ENCODE data around the gene CPEB4. TPM values are rescaled to one million over a fixed set of nuclear protein-coding genes. Genes with fewer than 3 reads are reported as not detected.

CPEB4 gene
- total and polyA plus RNA-seq, 2 donors: 22.1 to 26.4 TPM

DNA sequence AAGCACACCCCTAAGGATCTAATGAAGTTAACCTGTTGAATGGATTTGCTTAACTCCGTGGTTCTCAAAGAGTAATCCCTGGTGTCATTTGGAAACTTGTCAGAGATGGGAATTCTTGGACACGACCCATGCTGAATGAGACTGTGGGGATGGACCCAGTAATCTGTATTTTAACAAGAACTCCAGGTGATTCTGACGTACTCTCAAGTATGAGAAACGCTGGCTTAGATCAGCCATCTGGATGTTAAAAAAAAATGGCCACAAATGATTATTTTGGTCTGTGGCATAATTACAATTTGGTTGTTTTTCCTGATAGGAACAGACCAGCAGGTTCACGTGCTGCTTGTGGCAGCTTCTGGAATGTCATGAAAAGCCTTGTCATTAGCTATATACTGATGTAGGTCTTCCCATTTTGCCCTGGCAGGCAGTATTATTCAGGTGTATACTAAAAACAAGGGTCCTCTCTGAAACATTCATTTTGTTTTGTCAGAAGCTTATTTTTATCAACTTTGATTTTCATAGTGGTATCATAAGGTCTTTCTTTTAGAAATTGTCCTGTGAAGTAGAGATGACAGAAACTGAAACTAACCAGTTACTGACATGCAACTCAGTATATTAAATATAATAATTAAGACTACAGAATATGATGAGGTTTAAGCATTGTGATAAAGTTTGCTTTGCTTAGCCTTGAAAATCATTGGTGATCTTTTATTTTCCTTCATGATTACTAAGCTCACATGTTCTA is 15.4 kb downstream of the CPEB4 start:
- no peak overlapping the region for H3K4me3 ChIP-seq (ENCODE audit: low read depth, low read length)
- H3K27ac ChIP-seq (ENCODE audit: low read depth): no peak overlapping the region
- H3K4me1 ChIP-seq (ENCODE audit: insufficient read depth): peaks cover 2% of the 10 kb centered on the region
- DNase-seq (ENCODE audit: extremely low spot score): no peak
- no peaks in the 10 kb centered on the region for H3K36me3 ChIP-seq (ENCODE audit: insufficient read depth)
- WGBS: 72% methylated on average over 5 of the region's 5 CpGs

DNA sequence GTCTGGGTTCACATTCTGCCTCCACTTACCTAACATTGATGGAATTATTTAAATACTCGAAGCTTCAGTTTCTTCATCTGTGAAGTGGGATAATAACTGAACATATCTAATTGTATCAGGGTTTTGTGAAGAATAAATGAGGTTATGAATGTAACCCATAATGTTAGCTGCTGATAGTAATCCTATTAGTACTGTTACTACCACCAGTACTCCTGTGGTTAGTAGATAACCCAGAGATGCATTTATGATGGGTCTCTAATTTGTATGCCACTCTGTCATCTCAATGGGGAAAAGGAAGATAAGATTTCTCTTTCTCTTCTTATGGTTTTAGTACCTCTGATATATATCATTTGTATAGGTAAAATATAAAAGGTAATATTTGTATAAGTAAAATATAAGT is 16.0 kb downstream of the CPEB4 start:
- H3K27ac ChIP-seq (ENCODE audit: low read depth): no peak overlapping the region
- no peak for DNase-seq (ENCODE audit: extremely low spot score)
- 96% methylated on average over 1 of the region's 1 CpG for WGBS
- H3K4me1 ChIP-seq (ENCODE audit: insufficient read depth): peaks cover 2% of the 10 kb centered on the region
- H3K4me3 ChIP-seq (ENCODE audit: low read depth, low read length): no peak overlapping the region
- no peaks in the 10 kb centered on the region for H3K36me3 ChIP-seq (ENCODE audit: insufficient read depth)

DNA sequence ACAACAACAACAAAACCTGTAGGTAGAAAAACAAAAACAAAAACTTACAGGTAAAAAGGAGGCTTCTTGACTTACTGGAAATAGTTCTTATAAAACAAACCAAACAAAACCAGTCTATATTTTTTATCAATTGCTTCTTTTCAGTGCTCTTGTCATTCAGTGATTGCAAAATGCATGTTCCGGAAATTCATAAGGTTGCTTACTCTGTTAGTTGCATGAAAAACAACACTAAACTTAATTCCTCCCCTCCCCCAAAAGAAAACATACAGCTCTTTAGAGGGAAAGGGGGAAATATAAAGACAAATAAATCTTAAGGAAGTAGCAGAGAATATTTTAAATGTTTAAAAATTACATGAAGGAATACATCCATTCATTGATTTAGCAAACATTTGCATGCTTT is 19.1 kb downstream of the CPEB4 start:
- no peaks in the 10 kb centered on the region for H3K36me3 ChIP-seq (ENCODE audit: insufficient read depth)
- H3K27ac ChIP-seq (ENCODE audit: low read depth): no peak overlapping the region
- no peak overlapping the region for H3K4me3 ChIP-seq (ENCODE audit: low read depth, low read length)
- H3K4me1 ChIP-seq (ENCODE audit: insufficient read depth): peaks cover 3% of the 10 kb centered on the region
- DNase-seq (ENCODE audit: extremely low spot score): no peak
- WGBS: 91% methylated on average over 1 of the region's 1 CpG

DNA sequence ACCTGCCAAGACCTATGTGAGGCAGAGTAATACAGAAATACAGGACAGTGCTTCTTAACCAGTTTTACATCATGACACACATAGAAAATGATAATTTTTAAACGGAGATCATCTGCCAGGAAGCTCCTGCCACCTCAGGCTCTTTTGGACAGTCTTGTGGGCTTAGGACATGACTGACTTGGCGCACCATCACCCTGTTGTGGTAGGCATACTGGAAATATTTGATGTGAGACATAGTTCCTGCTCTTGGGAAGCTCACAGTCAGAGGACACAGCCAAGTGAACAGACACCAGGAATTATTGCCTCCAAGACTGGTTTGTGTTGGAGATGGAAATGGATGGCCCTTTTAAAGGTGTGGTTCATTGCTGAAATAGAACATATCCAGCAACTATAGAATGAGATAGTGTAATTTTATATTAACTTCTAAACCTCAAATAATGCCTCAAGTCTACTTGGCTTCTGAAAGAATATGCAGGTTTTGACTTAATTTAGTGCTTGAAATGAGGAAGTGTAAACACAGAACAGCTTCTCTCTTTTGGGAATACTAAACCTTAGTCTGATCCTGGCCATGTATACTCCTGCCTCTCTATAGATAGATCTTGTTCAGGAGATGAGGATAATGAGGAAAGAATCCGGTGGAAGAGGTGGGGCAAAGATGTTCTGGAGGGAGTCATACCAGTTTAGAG is 19.7 kb downstream of the CPEB4 start:
- Histone ChIP-seq H3K4me3 (ENCODE audit: low read depth, low read length) (no peak overlapping the region), H3K27ac (ENCODE audit: low read depth) (no peak overlapping the region), H3K4me1 (ENCODE audit: insufficient read depth) (peaks cover 3% of the 10 kb centered on the region), H3K36me3 (ENCODE audit: insufficient read depth) (no peaks in the 10 kb centered on the region)
- WGBS: 72% methylated on average over 3 of the region's 3 CpGs
- DNase-seq (ENCODE audit: extremely low spot score): no peak

DNA sequence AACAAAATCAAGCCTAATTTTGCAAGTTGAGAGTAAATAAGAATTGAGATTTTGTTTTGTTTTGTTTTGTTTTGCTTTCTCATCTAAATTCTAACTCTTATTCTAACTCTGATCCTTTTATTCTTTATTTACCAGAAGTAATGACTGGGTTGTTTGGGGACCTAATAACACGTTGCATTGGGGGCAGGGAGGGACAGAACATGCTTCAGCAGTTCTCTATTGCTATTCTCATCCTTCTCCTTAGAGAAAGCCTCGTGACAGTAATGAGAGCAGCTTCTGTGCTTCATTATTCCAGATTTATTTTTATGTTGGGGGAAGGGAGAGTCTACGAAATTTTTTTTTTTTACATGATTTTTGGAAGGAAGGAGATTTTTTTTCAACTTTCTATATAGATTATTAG is 21.1 kb downstream of the CPEB4 start:
- WGBS: 38% methylated on average over 3 of the region's 3 CpGs
- Histone ChIP-seq H3K36me3 (ENCODE audit: insufficient read depth) (no peaks in the 10 kb centered on the region), H3K4me3 (ENCODE audit: low read depth, low read length) (no peak overlapping the region), H3K27ac (ENCODE audit: low read depth) (no peak overlapping the region), H3K4me1 (ENCODE audit: insufficient read depth) (peaks cover 1% of the 10 kb centered on the region)
- no peak for DNase-seq (ENCODE audit: extremely low spot score)

DNA sequence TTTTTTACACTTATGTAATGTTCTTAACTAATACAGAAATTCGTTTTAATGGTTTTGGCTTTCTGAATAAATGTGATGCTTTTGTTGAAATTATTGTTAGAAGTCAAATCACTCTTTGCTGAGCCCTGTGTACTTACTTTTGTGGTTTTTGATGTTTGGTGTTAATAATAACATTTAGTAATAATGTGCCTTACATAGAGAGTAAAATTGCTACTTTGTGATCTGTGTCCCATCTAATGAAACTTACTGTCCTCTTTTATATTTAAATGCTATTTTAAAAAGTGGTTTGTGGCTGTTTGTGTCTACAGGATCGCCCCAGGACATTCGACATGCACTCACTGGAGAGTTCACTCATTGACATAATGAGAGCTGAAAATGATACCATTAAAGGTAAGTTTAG is 22.1 kb downstream of the CPEB4 start:
- no peaks in the 10 kb centered on the region for H3K36me3 ChIP-seq (ENCODE audit: insufficient read depth)
- WGBS: 92% methylated on average over 3 of the region's 3 CpGs
- no peak for DNase-seq (ENCODE audit: extremely low spot score)
- H3K4me3 ChIP-seq (ENCODE audit: low read depth, low read length): no peak overlapping the region
- no peak overlapping the region for H3K27ac ChIP-seq (ENCODE audit: low read depth)
- peaks cover 1% of the 10 kb centered on the region for H3K4me1 ChIP-seq (ENCODE audit: insufficient read depth)

DNA sequence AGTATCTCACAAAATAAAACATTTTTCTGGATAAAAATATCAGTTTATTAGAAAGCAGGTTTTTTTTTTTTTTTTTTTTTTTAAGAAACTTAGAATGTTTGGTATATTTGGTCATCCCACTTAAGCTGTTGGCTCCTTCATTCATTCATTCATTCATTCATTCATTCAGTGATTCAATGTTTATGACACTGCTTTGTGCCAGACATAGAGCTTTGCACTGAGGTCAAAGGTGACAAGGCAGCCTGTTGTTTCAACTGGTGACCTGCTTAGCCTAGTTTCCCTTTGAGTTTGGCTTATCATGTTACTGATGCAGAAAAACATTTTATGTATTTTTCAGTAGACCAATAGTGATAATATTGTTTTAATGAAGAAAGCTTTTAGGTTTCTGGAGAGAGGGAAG is 23.5 kb downstream of the CPEB4 start:
- DNase-seq (ENCODE audit: extremely low spot score): no peak
- Histone ChIP-seq H3K4me3 (ENCODE audit: low read depth, low read length) (no peak overlapping the region), H3K4me1 (ENCODE audit: insufficient read depth) (peaks cover 1% of the 10 kb centered on the region), H3K27ac (ENCODE audit: low read depth) (no peak overlapping the region), H3K36me3 (ENCODE audit: insufficient read depth) (no peaks in the 10 kb centered on the region)

DNA sequence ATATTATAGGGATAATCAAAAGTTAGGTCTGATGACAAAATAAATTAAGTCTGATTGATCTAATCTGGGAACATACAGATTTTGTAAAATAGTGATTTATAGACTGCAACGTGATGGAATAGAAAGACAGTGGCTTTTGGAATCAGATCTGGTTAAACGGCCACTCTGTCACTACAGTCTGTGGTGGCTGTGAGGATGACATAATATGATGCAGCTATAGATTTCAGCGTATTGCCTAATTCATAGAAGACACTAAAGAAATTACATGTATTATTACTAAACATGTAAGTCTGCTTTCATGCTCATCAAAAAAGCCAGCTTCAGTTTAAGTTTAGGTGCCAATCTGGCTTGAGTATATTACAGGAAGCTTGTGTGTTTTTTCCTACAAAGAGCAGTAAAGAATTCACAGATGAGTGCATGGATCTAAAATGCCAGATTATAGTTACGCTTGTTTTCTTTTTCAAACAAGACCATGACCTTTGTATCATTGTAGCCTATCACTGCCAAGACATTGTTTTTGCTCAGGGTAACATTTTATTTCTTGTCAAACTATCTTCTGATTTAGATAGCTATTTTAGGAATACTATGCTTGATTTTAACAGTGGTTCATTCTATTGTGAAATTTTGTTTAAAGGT is 25.7 kb downstream of the CPEB4 start:
- WGBS: 78% methylated on average over 4 of the region's 4 CpGs
- Histone ChIP-seq H3K4me3 (ENCODE audit: low read depth, low read length) (no peak overlapping the region), H3K4me1 (ENCODE audit: insufficient read depth) (peaks cover 3% of the 10 kb centered on the region), H3K36me3 (ENCODE audit: insufficient read depth) (no peaks in the 10 kb centered on the region), H3K27ac (ENCODE audit: low read depth) (no peak overlapping the region)
- DNase-seq (ENCODE audit: extremely low spot score): no peak

DNA sequence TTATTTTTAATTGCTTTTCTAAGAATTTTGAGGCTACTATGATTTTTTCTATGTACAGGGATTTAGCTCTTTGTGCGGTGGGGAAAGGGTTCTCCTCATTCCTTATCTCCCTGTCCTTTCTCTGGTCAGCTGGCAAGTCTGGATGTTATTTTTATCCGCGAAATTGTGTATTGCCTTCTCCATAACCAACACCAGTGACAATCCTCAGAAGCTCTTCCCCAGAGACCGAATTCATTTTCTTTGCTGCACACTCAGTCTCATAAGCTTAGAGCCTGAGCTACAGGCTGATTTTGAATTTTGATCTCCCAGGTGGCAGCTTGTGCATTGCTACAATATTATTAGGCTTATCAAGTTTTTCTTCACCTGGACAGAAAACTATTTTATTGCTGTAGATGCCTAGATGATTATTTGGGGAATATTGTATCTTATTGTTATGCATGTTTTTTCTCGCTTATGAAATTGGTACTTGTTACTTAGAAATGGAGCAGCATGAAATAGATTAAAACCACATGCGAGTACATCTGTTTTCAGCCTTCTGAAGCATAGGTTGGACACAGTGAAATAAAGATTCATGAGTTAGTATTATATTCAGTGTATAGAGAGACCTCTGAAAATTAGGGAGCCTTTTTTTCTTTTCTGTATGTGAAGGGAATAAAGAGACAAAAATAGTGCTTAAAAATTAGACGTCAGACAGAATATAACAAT is 27.3 kb downstream of the CPEB4 start:
- Histone ChIP-seq H3K27ac (ENCODE audit: low read depth) (no peak overlapping the region), H3K4me1 (ENCODE audit: insufficient read depth) (peaks cover 3% of the 10 kb centered on the region), H3K36me3 (ENCODE audit: insufficient read depth) (no peaks in the 10 kb centered on the region), H3K4me3 (ENCODE audit: low read depth, low read length) (no peak overlapping the region)
- no peak for DNase-seq (ENCODE audit: extremely low spot score)
- WGBS: 64% methylated on average over 7 of the region's 7 CpGs

DNA sequence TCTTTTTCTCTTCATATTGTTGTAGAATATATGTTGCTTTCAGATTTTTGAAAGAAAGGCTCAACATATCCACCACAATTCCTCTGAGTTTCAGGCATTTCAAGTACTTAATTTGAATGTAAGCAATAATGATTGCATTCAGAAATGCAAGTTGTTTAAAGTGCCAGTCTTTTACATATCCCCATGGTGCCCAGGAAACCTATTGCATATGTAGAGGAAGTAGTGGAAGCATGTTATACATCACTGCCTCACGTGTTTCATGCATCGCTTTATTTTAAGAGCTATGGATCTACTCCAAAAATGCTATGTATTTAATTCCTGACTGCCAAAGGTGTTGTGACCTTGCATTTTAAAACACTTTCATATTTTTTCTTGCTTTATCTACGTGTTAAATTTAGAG is 28.1 kb downstream of the CPEB4 start:
- Histone ChIP-seq H3K27ac (ENCODE audit: low read depth) (no peak overlapping the region), H3K4me3 (ENCODE audit: low read depth, low read length) (no peak overlapping the region), H3K36me3 (ENCODE audit: insufficient read depth) (no peaks in the 10 kb centered on the region), H3K4me1 (ENCODE audit: insufficient read depth) (peaks cover 3% of the 10 kb centered on the region)
- no peak for DNase-seq (ENCODE audit: extremely low spot score)
- WGBS: 84% methylated on average over 3 of the region's 3 CpGs

DNA sequence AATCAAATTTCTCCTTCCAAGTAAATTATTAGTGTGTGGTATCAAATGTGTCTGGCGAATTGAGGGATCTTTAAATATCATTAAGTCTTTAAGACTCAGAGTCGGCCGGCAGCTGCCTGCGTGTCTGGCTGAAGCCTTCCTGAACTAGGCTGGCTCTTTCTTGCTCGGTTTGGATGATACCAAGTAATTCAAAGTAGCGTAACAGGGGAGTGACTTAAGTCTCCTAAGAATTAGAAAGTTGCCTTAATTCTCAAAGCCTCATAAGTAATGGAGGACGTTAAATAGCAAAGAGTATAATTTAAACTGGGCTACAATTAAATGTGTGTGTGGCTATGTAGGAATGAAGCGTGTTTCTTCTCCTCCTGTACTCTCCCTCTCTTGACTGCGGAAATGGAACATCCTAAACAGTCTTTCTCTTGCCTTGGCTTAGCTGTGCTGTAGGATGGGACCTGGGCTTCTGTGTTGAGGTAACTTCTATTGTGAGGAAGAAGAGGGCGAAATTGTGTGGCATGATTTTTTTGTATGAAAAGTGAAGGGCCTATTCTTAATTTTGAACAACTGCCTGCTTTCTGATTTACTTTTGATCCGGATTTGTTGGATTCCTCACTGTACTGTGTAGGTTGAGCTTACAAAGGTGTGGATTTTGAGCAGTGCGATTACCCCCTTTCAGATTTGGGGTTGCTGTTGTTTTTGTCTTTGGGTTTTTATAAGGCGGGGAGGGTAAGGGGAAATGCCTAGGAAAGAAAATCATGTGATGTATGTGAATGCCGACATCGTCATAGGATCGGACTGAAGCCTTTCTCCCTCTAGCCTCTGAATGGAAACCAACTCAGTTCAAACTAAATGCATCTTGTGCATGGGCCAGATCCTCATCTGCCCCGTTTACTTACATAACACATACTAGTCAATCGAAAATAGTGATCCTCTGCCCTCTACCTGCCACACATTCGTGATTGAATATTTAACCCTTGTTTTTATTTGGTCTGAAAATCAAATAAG is 29.9 kb downstream of the CPEB4 start:
- H3K4me3 ChIP-seq (ENCODE audit: low read depth, low read length): peak overlapping the region; percentile 39
- no peaks in the 10 kb centered on the region for H3K36me3 ChIP-seq (ENCODE audit: insufficient read depth)
- peak; percentile 87 for DNase-seq (ENCODE audit: extremely low spot score)
- WGBS: 2% methylated on average over 19 of the region's 19 CpGs
- H3K27ac ChIP-seq (ENCODE audit: low read depth): peak overlapping the region; percentile 49
- H3K4me1 ChIP-seq (ENCODE audit: insufficient read depth): peaks cover 2% of the 10 kb centered on the region

DNA sequence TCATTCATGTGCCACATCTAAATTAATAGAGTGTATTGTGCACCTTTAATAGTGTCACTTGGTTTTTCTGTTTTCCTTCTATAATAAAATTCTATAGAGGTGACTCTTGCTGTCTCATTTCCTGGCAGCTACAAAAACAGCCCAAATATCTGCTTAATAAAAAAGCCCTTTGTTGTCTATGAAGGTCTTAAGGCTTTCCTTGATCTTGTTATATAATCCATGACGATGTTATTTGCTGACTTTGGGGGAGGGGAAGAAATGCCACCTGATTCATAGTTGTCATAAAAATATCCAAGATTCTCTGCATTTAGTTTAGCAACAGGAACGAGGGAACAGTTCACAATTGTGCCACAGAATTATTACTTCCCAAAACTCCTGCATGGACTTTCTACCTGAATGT is 31.3 kb downstream of the CPEB4 start:
- H3K4me3 ChIP-seq (ENCODE audit: low read depth, low read length): no peak overlapping the region
- WGBS: 40% methylated on average over 2 of the region's 2 CpGs
- H3K4me1 ChIP-seq (ENCODE audit: insufficient read depth): peaks cover 2% of the 10 kb centered on the region
- H3K27ac ChIP-seq (ENCODE audit: low read depth): no peak overlapping the region
- peaks cover under 1% of the 10 kb centered on the region for H3K36me3 ChIP-seq (ENCODE audit: insufficient read depth)
- no peak for DNase-seq (ENCODE audit: extremely low spot score)
